Smooth muscle cell of the coronary artery (primary cell): ENCODE data around the gene LRRC41. TPM values are rescaled to one million over a fixed set of nuclear protein-coding genes. Genes with fewer than 3 reads are reported as not detected.

Source experiments
- total RNA-seq: library from RNA; depleted of rRNA; stranded (reverse); fragments of >200 nt; gene quantifications from 2 replicates; pipeline ENCODE4 v1.2.3, GENCODE V29; 2014; ENCODE audit warnings: low replicate concordance

Gene LRRC41
- 36.2 and 66.6 TPM in 2 replicates for total RNA-seq

GRCh38 chr1:46303038-46303871, at the start of gene LRRC41, which contains the start of gene UQCRH:
Gene LRRC41, minus strand, starts transcription at chr1:46303616. Its CDS starts 294 bp downstream, at chr1:46303322.
Gene UQCRH, plus strand, starts transcription at chr1:46303698. Its CDS starts 69 bp downstream, at chr1:46303767.

GRCh38 chr1:46340404-46341221, 37.2 kb upstream of the LRRC41 start, which contains the start of gene NSUN4:
Gene NSUN4, plus strand, starts transcription at chr1:46340807. Its CDS starts 20 bp downstream, at chr1:46340827.

GRCh38 chr1:46247436-46248121, 55.8 kb downstream of the LRRC41 start, which contains the start of gene RAD54L:
Gene RAD54L, plus strand, starts transcription at chr1:46247763. Its CDS starts 643 bp downstream, at chr1:46248406.

Other genes starting within 250 kb of the LRRC41 start
- gene PIK3R3, start 171.0 kb downstream of the LRRC41 start, total RNA-seq: 0.59 and 3.1 TPM in 2 replicates
- 0.35 and 0.68 TPM in 2 replicates for gene TSPAN1, start 128.5 kb downstream of the LRRC41 start, total RNA-seq
- not detected in 2 replicates for gene P3R3URF, start 127.1 kb downstream of the LRRC41 start, total RNA-seq
- gene POMGNT1, start 105.2 kb downstream of the LRRC41 start, total RNA-seq: 26.1 and 46.4 TPM in 2 replicates
- 3.5 and 5.5 TPM in 2 replicates for gene LURAP1, start 100.3 kb downstream of the LRRC41 start, total RNA-seq
- 0.82 and 1.6 TPM in 2 replicates for gene RAD54L, start 55.9 kb downstream of the LRRC41 start, total RNA-seq
- gene UQCRH, start 82 bp upstream of the LRRC41 start, total RNA-seq: 750 and 1,189 TPM in 2 replicates
- 15.4 and 16.3 TPM in 2 replicates for gene NSUN4, start 37.2 kb upstream of the LRRC41 start, total RNA-seq
- gene FAAH, start 90.7 kb upstream of the LRRC41 start, total RNA-seq: 0.53 and 0.70 TPM in 2 replicates
- not detected in 2 replicates for gene DMBX1, start 186.2 kb upstream of the LRRC41 start, total RNA-seq
- gene KNCN, start 248.0 kb upstream of the LRRC41 start, total RNA-seq: not detected in 2 replicates